Measurements from ENCODE around the gene MPDU1.
A peak's percentile ranks its signal among the peaks of the same experiment; 100 is the strongest.

The MPDU1 gene

DNA sequence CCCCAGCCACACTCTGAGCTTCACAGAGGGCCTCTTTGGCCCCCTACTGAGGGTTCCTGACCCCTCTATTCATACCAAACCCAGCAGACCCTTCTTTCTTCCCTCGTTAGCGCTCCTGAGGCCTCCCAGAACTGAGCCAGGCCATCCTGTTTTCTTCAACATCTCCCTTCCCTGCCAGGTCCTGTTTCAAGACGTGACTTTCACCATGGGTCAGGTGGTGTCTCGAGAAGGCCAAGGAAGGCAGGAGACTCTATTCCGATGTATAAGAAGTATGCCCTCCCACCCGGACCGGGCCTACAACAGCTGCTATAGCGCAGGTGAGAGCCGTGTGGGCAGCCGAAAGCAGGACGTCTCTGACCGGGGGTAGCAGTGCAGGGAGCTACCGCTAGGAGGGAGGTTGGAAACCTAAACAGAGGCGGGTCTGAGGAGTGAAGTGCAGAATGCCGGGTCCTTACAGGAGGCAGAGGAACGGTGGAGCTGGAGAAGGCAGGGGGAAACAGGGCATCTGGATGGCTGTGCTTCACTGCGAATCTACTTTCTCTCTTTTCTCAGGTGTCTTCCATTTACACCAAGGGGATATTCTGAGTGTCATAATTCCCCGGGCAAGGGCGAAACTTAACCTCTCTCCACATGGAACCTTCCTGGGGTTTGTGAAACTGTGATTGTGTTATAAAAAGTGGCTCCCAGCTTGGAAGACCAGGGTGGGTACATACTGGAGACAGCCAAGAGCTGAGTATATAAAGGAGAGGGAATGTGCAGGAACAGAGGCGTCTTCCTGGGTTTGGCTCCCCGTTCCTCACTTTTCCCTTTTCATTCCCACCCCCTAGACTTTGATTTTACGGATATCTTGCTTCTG is 23.3 kb upstream of the MPDU1 start:
- DNase-seq (ENCODE audit: low spot score): no peak

DNA sequence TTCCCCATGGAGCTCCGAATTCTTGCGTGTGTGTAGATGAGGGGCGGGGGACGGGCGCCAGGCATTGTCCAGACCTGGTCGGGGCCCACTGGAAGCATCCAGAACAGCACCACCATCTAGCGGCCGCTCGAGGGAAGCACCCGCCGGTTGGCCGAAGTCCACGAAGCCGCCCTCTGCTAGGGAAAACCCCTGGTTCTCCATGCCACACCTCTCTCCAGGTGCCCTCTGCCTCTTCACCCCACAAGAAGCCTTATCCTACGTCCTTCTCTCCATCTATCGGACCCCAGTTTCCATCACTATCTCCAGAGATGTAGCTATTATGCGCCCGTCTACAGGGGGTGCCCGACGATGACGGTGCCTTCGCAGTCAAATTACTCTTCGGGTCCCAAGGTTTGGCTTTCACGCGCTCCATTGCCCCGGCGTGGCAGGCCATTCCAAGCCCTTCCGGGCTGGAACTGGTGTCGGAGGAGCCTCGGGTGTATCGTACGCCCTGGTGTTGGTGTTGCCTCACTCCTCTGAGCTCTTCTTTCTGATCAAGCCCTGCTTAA is 22.6 kb upstream of the MPDU1 start:
- DNase-seq (ENCODE audit: low spot score): peak; percentile 77

DNA sequence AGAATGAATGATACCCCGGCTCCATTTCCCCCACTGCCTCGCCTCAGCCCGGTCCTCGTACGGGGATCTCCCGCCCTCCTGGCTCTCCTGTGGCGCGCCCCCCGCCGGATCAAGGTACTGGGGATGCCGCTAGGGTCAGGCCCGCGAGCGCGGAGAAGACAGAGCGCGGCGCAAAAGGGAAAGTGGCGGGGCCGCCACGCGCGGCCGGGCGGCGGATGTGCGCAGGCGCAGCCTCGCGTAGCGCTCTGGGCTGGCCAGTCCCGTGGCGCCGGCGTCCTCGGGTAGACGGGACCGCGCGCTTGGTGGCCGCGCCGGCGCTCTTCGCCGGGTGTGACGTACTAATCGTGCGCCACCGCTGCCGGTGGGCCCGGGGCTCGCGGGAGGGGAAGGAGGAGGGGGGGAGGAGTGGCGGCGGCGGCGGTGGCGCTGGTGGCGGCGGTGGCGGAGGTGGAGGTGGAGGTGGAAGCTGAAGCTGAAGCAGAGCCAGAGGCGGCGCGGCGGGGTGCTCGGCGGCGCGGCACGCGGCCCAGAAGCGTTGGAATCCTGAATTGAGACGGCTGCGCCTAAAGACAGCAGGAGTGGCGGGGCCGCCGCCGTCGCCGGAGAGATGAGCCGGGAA is 22.0 kb upstream of the MPDU1 start, which contains the start of gene SENP3:
SENP3 (plus strand) TSS at position 331 of the 619 bp plus-strand sequence. CDS start 1,158 bp downstream, outside the sequence.
- DNase-seq (ENCODE audit: low spot score): peak; percentile 92

- no peak for DNase-seq (ENCODE audit: low spot score)
These were observed 21.4 kb upstream of the MPDU1 start for GRCh38 chr17:7562208-7562605.

DNA sequence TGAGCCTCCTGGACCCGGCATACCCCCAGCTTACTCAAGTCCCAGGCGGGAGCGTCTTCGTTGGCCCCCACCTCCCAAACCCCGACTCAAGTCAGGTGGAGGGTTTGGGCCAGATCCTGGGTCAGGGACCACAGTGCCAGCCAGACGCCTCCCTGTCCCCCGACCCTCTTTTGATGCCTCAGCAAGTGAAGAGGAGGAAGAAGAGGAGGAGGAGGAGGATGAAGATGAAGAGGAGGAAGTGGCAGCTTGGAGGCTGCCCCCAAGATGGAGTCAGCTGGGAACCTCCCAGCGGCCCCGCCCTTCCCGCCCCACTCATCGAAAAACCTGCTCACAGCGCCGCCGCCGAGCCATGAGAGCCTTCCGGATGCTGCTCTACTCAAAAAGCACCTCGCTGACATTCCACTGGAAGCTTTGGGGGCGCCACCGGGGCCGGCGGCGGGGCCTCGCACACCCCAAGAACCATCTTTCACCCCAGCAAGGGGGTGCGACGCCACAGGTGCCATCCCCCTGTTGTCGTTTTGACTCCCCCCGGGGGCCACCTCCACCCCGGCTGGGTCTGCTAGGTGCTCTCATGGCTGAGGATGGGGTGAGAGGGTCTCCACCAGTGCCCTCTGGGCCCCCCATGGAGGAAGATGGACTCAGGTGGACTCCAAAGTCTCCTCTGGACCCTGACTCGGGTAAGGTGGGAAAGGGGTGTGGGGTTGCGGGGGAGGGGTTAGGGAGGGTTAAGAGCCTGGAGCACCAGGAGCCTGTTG is 20.4 kb upstream of the MPDU1 start:
- DNase-seq (ENCODE audit: low spot score): no peak

GRCh38 chr17:7569571-7569970 is 14.1 kb upstream of the MPDU1 start:
- DNase-seq (ENCODE audit: low spot score): no peak

GRCh38 chr17:7570351-7570750 is 13.3 kb upstream of the MPDU1 start:
- DNase-seq (ENCODE audit: low spot score): no peak

DNA sequence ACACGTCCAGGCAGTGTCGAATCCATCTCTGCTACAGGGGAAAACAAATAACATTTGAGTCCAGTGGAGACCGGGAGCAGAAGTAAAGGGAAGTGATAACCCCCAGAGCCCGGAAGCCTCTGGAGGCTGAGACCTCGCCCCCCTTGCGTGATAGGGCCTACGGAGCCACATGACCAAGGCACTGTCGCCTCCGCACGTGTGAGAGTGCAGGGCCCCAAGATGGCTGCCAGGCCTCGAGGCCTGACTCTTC is 11.4 kb upstream of the MPDU1 start:
- no peak for DNase-seq (ENCODE audit: low spot score)

DNA sequence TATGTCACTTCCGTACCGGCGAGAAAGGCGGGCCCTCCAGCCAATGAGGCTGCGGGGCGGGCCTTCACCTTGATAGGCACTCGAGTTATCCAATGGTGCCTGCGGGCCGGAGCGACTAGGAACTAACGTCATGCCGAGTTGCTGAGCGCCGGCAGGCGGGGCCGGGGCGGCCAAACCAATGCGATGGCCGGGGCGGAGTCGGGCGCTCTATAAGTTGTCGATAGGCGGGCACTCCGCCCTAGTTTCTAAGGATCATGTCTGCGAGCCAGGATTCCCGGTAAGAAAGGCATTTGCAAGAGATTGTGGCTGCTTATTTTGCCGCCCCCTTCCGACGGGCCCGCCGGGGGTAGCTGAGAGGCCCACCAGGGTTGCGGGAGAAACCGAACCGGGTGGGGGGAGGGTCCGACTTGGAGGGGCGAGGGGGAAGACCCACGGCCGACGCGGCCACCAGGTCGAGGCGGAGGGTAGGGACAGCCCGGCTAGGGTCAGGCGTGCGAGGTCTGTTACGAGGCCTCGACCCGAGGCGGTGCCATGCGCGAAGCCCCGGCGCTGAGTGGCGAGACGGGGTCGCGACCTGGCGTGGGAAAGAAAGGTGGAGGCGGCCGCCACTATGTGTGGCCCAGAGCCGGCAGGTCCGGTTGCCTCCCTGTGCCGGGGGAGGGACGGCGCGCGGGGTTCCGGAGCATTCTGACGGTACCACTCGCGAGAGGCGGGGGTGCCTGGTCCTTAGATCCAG is 10.9 kb upstream of the MPDU1 start:
- DNase-seq (ENCODE audit: low spot score): peak; percentile 99

- DNase-seq (ENCODE audit: low spot score): peak; percentile 91
These were observed 10.2 kb upstream of the MPDU1 start for GRCh38 chr17:7573324-7574080.

GRCh38 chr17:7574176-7574953 is 9.3 kb upstream of the MPDU1 start:
- DNase-seq (ENCODE audit: low spot score): no peak

DNA sequence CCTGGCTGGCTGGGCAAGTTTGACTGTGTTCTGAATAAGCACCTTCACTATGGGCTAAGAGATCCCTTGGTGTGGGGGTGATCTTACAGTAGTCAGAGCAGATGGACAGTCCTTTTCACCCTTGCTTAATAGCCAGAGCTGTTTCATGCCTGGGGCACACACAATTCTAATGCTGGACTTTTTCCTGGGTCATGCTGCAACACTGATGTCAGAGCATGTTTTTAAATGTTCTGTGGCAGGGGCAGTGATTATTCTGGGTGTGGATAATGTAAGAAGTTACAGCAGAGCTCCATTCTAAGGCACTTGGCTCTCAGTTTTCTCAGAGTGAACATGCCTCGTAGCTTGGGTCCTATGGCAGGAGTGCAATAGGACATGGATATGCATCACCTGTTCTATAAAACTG is 8.2 kb upstream of the MPDU1 start:
- no peak for DNase-seq (ENCODE audit: low spot score)

DNA sequence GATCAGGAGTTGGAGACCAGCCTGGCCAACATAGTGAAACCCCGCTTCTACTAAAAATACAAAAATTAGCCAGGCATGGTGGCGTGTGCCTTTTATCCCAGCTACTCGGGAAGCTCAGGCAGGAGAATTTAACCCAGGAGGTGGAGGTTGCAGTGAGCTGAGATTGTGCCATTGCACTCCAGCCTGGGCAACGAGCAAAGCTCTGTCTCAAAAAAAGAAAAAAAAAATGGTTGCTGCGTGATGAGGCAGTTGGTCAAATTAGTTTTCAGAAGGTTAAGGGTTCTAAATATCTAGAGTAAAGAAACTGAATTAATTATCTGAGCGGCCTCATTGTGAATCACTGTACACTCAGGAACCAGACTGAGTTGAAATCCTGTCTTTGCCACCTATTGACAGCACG is 7.7 kb upstream of the MPDU1 start:
- no peak for DNase-seq (ENCODE audit: low spot score)

- no peak for DNase-seq (ENCODE audit: low spot score)
These were observed 7.2 kb upstream of the MPDU1 start for GRCh38 chr17:7576432-7576937.

DNA sequence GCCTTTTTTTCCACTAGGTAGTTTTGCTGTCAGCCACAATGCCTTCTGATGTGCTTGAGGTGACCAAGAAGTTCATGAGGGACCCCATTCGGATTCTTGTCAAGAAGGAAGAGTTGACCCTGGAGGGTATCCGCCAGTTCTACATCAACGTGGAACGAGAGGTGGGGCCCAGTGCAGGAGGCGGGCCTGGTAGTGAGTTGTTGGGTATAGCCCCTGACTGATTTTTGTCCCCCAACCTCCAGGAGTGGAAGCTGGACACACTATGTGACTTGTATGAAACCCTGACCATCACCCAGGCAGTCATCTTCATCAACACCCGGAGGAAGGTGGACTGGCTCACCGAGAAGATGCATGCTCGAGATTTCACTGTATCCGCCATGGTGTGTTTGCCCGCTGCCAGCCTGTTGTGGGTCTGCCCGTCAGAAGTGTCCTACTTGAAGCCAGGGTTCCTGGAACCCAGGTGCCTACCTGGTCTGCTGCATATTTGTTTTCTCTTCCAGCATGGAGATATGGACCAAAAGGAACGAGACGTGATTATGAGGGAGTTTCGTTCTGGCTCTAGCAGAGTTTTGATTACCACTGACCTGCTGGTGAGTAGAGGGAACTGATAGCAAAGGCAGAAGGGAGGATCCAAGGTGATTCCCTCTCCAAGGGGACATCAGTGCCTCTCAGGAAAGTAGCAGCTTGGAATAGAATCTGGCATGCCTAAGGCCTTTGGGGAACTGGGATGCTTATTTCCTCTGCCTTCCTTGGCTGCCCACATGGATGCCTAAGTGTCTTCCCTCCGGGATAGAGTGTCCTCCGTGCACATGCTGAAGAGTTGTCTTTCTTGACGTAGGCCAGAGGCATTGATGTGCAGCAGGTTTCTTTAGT is 6.1 kb upstream of the MPDU1 start:
- no peak for DNase-seq (ENCODE audit: low spot score)

- peak; percentile 35 for DNase-seq (ENCODE audit: low spot score)
These were observed 4.4 kb upstream of the MPDU1 start, which contains the start of gene CD68 for GRCh38 chr17:7579001-7579833. Gene CD68, plus strand, starts transcription at chr17:7579638. Its CDS starts 40 bp downstream, at chr17:7579678.

DNA sequence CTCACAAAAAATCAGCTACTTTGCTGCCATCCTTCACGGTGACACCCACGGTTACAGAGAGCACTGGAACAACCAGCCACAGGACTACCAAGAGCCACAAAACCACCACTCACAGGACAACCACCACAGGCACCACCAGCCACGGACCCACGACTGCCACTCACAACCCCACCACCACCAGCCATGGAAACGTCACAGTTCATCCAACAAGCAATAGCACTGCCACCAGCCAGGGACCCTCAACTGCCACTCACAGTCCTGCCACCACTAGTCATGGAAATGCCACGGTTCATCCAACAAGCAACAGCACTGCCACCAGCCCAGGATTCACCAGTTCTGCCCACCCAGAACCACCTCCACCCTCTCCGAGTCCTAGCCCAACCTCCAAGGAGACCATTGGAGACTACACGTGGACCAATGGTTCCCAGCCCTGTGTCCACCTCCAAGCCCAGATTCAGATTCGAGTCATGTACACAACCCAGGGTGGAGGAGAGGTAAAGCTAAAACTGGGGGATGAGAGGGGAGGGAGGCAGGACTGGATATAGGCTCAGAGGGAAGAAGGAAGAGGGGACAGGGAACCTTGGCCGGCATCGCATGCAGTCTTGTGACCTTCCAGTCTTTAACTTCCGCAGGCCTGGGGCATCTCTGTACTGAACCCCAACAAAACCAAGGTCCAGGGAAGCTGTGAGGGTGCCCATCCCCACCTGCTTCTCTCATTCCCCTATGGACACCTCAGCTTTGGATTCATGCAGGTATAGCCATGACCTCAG is 3.6 kb upstream of the MPDU1 start:
- no peak for DNase-seq (ENCODE audit: low spot score)
